Neural cell (in vitro differentiated cells): ENCODE results near the gene EFEMP2. TPM values are rescaled to one million over a fixed set of nuclear protein-coding genes. Genes with fewer than 3 reads are reported as not detected.

Experiments used
- H2AFZ ChIP-seq: fragments of 200-600, 300-800 bp; sonication (generic), shearing (Covaris generic); 2 replicates; pipeline ENCODE4 v1.6.0; 2014; ENCODE audit warnings: low read depth, mild to moderate bottlenecking, antibody characterized with exemption, low read length, moderate library complexity
- H3F3A ChIP-seq: fragments of 200-600 bp; shearing (Covaris generic); 2 replicates; pipeline ENCODE4 v1.6.1; 2016; ENCODE audit warnings: mild to moderate bottlenecking, moderate library complexity, mixed read lengths, antibody characterized with exemption, low read length; ENCODE audit not compliant: insufficient read depth, poor library complexity, severe bottlenecking
- H3K27ac ChIP-seq: fragments of 200-600, 300-800 bp; sonication (generic), shearing (Covaris generic); 2 replicates; pipeline ENCODE4 v1.5.1; 2014; ENCODE audit warnings: mild to moderate bottlenecking, low read length, moderate library complexity
- H3K27me3 ChIP-seq: fragments of 300-800, 200-600 bp; sonication (generic), shearing (Covaris generic); 2 replicates; pipeline ENCODE4 v1.6.0; 2014; ENCODE audit warnings: mild to moderate bottlenecking, low read depth, low read length, moderate library complexity; ENCODE audit not compliant: insufficient read depth
- H3K36me3 ChIP-seq: fragments of 300-800, 200-600 bp; sonication (generic), shearing (Covaris generic); 2 replicates; pipeline ENCODE4 v1.5.1; 2014; ENCODE audit warnings: mild to moderate bottlenecking, antibody characterized with exemption, low read length, moderate library complexity; ENCODE audit not compliant: insufficient read depth
- H3K4me2 ChIP-seq: fragments of 300-800, 200-600 bp; sonication (generic), shearing (Covaris generic); 2 replicates; pipeline ENCODE4 v1.6.0; 2014; ENCODE audit warnings: mild to moderate bottlenecking, low read length
- H3K4me3 ChIP-seq: fragments of 300-800, 200-600 bp; sonication (generic), shearing (Covaris generic); 2 replicates; pipeline ENCODE4 v1.5.1; 2014; ENCODE audit warnings: mild to moderate bottlenecking, low read length, moderate library complexity
- H3K79me2 ChIP-seq: fragments of 200-600 bp; shearing (Covaris generic); replicated peaks from 2 replicates; pipeline ENCODE4 v1.6.0; 2014; ENCODE audit warnings: mild to moderate bottlenecking, low read length, moderate library complexity; ENCODE audit not compliant: insufficient read depth
- H3K9ac ChIP-seq: fragments of 300-800, 200-600 bp; sonication (generic), shearing (Covaris generic); 2 replicates; pipeline ENCODE4 v1.6.1; 2016; ENCODE audit warnings: mild to moderate bottlenecking, low read length, mixed read lengths
- H3K9me2 ChIP-seq: fragments of 200-600 bp; shearing (Covaris generic); 2 replicates; pipeline ENCODE4 v1.6.1; 2016; ENCODE audit warnings: mild to moderate bottlenecking, low read length, mixed read lengths; ENCODE audit not compliant: insufficient read depth
- H3K9me3 ChIP-seq: fragments of 200-600, 300-800 bp; sonication (generic), shearing (Covaris generic); 2 replicates; pipeline ENCODE4 v1.6.1; 2016; ENCODE audit warnings: mild to moderate bottlenecking, mixed run types, low read length, moderate library complexity, mixed read lengths
- H4K20me1 ChIP-seq: fragments of 200-600 bp; shearing (Covaris generic); 2 replicates; pipeline ENCODE4 v1.6.1; 2016; ENCODE audit warnings: mild to moderate bottlenecking, mixed run types; ENCODE audit not compliant: insufficient read depth
- CTCF ChIP-seq: fragments of 450-650 bp; IDR thresholded peaks from 2 replicates; pipeline ENCODE4 v1.5.1; 2014; ENCODE audit warnings: antibody characterized with exemption, mild to moderate bottlenecking, moderate library complexity; ENCODE audit not compliant: poor library complexity, severe bottlenecking
- EP300 ChIP-seq: fragments of 450-650 bp; conservative IDR thresholded peaks from 2 replicates; pipeline ENCODE4 v1.6.1; 2014; ENCODE audit warnings: antibody characterized with exemption, mild to moderate bottlenecking, moderate library complexity; ENCODE audit not compliant: poor library complexity, severe bottlenecking
- EZH2 ChIP-seq: fragments of 200-600, 300-800 bp; shearing (Covaris generic), sonication (generic); IDR thresholded peaks from 2 replicates; pipeline ENCODE4 v1.6.1; 2014; ENCODE audit warnings: antibody characterized with exemption, low read length, borderline replicate concordance, mild to moderate bottlenecking; ENCODE audit not compliant: insufficient read depth, poor library complexity, severe bottlenecking
- MXI1 ChIP-seq: fragments of 450-650 bp; conservative IDR thresholded peaks from 2 replicates; pipeline ENCODE4 v1.6.1; 2014; ENCODE audit warnings: antibody characterized with exemption, mild to moderate bottlenecking; ENCODE audit not compliant: poor library complexity, severe bottlenecking
- POLR2AphosphoS5 ChIP-seq: IDR thresholded peaks from 2 replicates; pipeline ENCODE4 v1.6.1; 2012
- RAD21 ChIP-seq: fragments of 450-650 bp; conservative IDR thresholded peaks from 2 replicates; pipeline ENCODE4 v1.6.1; 2014; ENCODE audit warnings: antibody characterized with exemption, mild to moderate bottlenecking, moderate library complexity
- REST ChIP-seq: IDR thresholded peaks from 2 replicates; pipeline ENCODE4 v1.6.1; 2012; ENCODE audit warnings: borderline replicate concordance
- SMC3 ChIP-seq: fragments of 450-650 bp; conservative IDR thresholded peaks from 2 replicates; pipeline ENCODE4 v1.6.1; 2014; ENCODE audit warnings: antibody characterized with exemption, mild to moderate bottlenecking, moderate library complexity; ENCODE audit not compliant: poor library complexity
- TAF1 ChIP-seq: IDR thresholded peaks from 2 replicates; pipeline ENCODE4 v1.6.1; 2012; ENCODE audit warnings: low read depth
- polyA plus RNA-seq: library from polyadenylated mRNA; depleted of rRNA; stranded (reverse); fragments of >200 nt; gene quantifications from 2 replicates; pipeline ENCODE4 v1.2.3, GENCODE V29; 2014

The EFEMP2 gene
- polyA plus RNA-seq, 1 donor from 2014 or later, result 0.67 TPM

- Histone ChIP-seq H3F3A (peaks cover 5% of the 10 kb centered on the region), H3K4me3 (peak overlapping the region; percentile 100), H3K27ac (peak overlapping the region; percentile 100), H3K4me2 (peak overlapping the region; percentile 95), H3K9me3 (no peaks in the 10 kb centered on the region), H3K27me3 (no peaks in the 10 kb centered on the region), H4K20me1 (peaks cover 26% of the 10 kb centered on the region), H3K36me3 (no peaks in the 10 kb centered on the region), H3K79me2 (peaks cover 42% of the 10 kb centered on the region), H2AFZ (no peak overlapping the region), H3K9ac (peak overlapping the region; percentile 98), H3K9me2 (no peaks in the 10 kb centered on the region)
- no peak for TF ChIP-seq TAF1
- TF ChIP-seq REST, result peak; percentile 77
Observed at GRCh38 chr11:65859812-65860277, 12.8 kb downstream of the EFEMP2 start.

- peaks cover 48% of the 10 kb centered on the region for H3K79me2 ChIP-seq
- peaks cover 2% of the 10 kb centered on the region for H3K36me3 ChIP-seq
- H3K4me3 ChIP-seq, result peak overlapping the region; percentile 100
- H3K27ac ChIP-seq, result peak overlapping the region; percentile 100
- H4K20me1 ChIP-seq, result peaks cover 32% of the 10 kb centered on the region
- no peaks in the 10 kb centered on the region for H3K9me2 ChIP-seq
- no peaks in the 10 kb centered on the region for H3K27me3 ChIP-seq
- no peak for TF ChIP-seq REST
- peak; percentile 66 for TF ChIP-seq TAF1
- TF ChIP-seq SMC3, result no peak
- peak; percentile 82 for TF ChIP-seq MXI1
- no peak for TF ChIP-seq EZH2
- TF ChIP-seq RAD21, result no peak
- peak; percentile 73 for TF ChIP-seq CTCF
- TF ChIP-seq EP300, result peak; percentile 92
- TF ChIP-seq POLR2AphosphoS5, result peak; percentile 99
- peak overlapping the region; percentile 95 for H3K4me2 ChIP-seq
- peaks cover 5% of the 10 kb centered on the region for H3F3A ChIP-seq
- H2AFZ ChIP-seq, result no peak overlapping the region
- H3K9me3 ChIP-seq, result no peaks in the 10 kb centered on the region
- peak overlapping the region; percentile 98 for H3K9ac ChIP-seq
Observed at GRCh38 chr11:65859095-65859811, 13.3 kb downstream of the EFEMP2 start.
